GM12872 (cell line): Measurements from ENCODE around the gene RNF111.

Experiments used
- CTCF ChIP-seq: IDR thresholded peaks from 3 replicates; pipeline ENCODE4 v1.5.1; 2011; ENCODE audit warnings: low read depth, mild to moderate bottlenecking, low read length, moderate library complexity; ENCODE audit not compliant: insufficient read depth

The RNF111 gene

DNA sequence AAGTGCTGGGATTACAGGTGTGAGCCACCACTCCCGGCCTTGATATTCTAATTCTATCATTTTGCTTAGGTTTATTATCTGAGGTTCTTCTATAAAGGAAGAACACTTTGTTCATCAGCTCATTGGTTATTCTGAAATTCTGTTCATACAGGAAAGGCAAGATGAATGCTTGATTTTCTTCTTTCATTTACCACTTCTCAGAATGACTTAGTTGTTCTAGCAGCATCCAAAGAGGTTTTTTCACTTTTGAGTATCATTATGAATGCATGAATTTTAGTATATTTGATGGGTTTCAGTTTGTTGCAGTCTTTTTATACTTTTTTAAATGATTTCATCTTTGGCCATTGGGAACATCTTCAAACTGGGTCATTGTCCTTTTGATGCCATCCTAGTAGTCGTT is 51.8 kb downstream of the RNF111 start:
- no peak for TF ChIP-seq CTCF

GRCh38 chr15:59042041-59042440 is 54.6 kb downstream of the RNF111 start:
- TF ChIP-seq CTCF: no peak

DNA sequence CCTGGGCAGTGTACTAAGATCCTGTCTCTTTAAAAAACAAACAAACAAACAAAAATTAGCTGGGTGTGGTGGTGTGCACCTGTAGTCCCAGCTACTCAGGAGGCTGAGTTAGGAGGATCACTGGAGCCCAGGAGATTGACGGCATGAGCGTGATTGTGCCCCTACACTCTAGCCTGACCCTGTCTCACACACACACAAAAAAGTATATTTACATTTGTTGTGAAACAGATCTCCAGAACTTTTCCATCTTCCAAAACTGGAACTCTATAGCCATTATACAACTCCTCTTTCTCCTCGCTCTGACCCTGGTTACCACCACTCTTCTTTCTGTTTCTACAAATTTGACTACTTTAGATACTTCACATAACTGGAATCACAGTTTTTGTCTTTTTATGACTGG is 61.4 kb downstream of the RNF111 start:
- TF ChIP-seq CTCF: no peak

DNA sequence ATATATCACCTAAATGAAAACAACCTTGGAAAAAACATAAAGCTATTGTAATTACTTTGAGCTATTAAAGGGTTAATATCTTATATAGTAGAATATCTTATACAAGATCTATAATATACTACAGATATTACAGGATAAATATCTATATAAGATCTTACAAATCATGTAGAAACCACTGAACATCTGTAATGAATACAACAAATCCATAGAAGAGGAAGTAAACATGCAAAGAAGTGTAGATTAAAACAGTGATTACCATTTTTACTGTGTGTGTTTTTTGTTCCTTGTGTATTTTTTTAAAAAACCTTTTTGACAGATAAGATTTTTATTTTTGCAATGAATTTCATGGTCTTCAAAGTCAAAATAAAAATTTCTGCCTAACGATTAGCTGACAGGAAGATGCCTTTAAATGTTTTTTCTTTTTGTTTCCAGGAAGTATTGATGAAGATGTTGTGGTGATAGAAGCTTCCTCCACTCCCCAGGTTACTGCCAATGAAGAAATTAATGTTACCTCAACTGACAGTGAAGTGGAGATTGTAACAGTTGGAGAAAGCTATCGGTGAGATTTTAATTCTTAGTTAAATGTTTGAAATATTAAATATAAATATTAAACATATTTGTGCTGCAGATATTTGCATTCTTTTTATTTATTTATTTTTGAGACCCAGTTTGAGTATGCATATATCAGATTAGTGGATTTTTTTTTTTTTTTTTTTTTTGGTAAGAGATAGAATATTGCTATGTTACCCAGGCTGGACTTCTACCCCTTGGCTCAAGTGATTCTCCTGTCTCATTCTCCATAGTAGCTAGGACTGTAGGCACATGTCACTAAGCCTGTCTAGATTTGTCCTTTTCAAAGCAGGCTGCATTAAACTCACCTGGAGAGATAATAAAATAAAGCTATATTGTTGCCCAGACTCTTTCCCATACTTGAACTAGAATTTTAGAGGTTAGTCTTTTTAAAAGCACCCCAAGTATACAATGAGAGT is 64.7 kb downstream of the RNF111 start:
- no peak for TF ChIP-seq CTCF

DNA sequence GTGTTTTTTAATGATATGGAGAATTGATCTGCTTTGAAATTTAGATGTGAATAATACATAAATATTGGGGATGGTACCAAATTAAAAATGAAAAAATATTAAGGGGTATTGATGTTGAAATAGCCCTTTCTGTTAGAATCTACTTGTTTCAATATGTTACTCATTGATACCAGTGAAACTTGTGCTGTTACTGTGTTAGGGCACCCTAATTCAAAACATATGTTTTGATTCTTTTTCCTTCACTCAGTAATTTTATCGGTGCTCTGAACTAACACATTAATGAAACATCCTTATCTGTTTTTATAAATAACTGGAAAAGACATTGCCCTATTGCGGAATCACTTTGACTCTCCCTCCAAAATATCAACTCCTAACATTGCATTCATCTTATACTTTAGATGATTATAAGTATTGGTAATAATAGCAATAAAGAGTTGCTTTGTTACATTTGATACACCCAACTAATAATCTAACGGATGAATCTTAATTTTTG is 65.5 kb downstream of the RNF111 start:
- no peak for TF ChIP-seq CTCF

- no peak for TF ChIP-seq CTCF
Observed at GRCh38 chr15:59053482-59053881, 66.0 kb downstream of the RNF111 start.

GRCh38 chr15:59059076-59059597 is 71.7 kb downstream of the RNF111 start:
- TF ChIP-seq CTCF: no peak
